WI38 (cell line): ENCODE data around the gene DNAH11.

ENCODE experiments used
- H3K4me3 ChIP-seq: 2 replicates; pipeline ENCODE4 v1.5.1; 2011; ENCODE audit warnings: low read depth, mild to moderate bottlenecking, control low read depth, low read length
- TF ChIP-seq, protein P1 (sequence below): IDR thresholded peaks from 2 replicates; pipeline ENCODE4 v1.5.1; 2012; ENCODE audit warnings: low read depth, mild to moderate bottlenecking, control low read depth, low read length

DNAH11 gene

GRCh38 chr7:21579341-21580072 lies 36.7 kb downstream of the DNAH11 start:
- no peak overlapping the region for H3K4me3 ChIP-seq
- TF ChIP-seq, protein P1, sequence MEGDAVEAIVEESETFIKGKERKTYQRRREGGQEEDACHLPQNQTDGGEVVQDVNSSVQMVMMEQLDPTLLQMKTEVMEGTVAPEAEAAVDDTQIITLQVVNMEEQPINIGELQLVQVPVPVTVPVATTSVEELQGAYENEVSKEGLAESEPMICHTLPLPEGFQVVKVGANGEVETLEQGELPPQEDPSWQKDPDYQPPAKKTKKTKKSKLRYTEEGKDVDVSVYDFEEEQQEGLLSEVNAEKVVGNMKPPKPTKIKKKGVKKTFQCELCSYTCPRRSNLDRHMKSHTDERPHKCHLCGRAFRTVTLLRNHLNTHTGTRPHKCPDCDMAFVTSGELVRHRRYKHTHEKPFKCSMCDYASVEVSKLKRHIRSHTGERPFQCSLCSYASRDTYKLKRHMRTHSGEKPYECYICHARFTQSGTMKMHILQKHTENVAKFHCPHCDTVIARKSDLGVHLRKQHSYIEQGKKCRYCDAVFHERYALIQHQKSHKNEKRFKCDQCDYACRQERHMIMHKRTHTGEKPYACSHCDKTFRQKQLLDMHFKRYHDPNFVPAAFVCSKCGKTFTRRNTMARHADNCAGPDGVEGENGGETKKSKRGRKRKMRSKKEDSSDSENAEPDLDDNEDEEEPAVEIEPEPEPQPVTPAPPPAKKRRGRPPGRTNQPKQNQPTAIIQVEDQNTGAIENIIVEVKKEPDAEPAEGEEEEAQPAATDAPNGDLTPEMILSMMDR, result no peak

- TF ChIP-seq, protein P1, result no peak
- H3K4me3 ChIP-seq, result no peak overlapping the region
These were observed 37.3 kb downstream of the DNAH11 start for GRCh38 chr7:21580073-21580521.

GRCh38 chr7:21585070-21585724 lies 42.4 kb downstream of the DNAH11 start:
- TF ChIP-seq, protein P1, result no peak
- no peak overlapping the region for H3K4me3 ChIP-seq

- H3K4me3 ChIP-seq, result no peak overlapping the region
- TF ChIP-seq, protein P1, result no peak
These were observed 44.4 kb downstream of the DNAH11 start for GRCh38 chr7:21587139-21587784.

GRCh38 chr7:21596801-21597200 lies 54.0 kb downstream of the DNAH11 start:
- no peak overlapping the region for H3K4me3 ChIP-seq
- TF ChIP-seq, protein P1, result no peak

DNA sequence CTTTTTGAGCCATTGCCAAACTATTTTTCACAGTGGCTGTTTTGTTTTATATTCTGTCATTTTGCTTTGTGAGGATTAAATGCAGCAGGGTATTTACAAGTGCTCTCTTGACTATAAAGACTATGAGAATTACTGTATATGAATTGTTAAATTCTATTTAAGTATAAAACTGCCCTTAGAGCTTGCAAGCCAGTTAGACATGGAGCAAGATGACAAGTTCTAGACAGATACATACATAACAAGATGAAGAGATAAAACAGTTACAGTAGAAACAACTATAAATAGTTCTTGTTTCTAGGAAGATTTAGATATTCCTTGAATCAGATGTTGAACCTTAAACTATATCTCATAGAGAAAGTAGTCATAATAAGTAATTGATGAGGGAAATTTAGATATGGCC lies 60.6 kb downstream of the DNAH11 start:
- TF ChIP-seq, protein P1, result no peak
- no peak overlapping the region for H3K4me3 ChIP-seq
